Measurements from ENCODE around the gene YY1. TPM values are rescaled to one million over a fixed set of nuclear protein-coding genes. Genes with fewer than 3 reads are reported as not detected.

YY1 gene
- total RNA-seq, 1 donor: 53.1 TPM

DNA sequence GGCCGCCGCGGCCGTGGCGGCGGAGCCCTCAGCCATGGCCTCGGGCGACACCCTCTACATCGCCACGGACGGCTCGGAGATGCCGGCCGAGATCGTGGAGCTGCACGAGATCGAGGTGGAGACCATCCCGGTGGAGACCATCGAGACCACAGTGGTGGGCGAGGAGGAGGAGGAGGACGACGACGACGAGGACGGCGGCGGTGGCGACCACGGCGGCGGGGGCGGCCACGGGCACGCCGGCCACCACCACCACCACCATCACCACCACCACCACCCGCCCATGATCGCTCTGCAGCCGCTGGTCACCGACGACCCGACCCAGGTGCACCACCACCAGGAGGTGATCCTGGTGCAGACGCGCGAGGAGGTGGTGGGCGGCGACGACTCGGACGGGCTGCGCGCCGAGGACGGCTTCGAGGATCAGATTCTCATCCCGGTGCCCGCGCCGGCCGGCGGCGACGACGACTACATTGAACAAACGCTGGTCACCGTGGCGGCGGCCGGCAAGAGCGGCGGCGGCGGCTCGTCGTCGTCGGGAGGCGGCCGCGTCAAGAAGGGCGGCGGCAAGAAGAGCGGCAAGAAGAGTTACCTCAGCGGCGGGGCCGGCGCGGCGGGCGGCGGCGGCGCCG lies 381 bp downstream of the YY1 start:
- no peak for DNase-seq (ENCODE audit: low read depth)
- H3K4me3 ChIP-seq (ENCODE audit: low read depth, low read length): peak overlapping the region; percentile 82
- no peak for TF ChIP-seq CTCF (IDR thresholded peaks at IDR 0.05; ENCODE audit: insufficient read depth, low read depth, low read length)

- peak; percentile 50 for TF ChIP-seq CTCF (IDR thresholded peaks at IDR 0.05; ENCODE audit: insufficient read depth, low read depth, low read length)
- peak overlapping the region; percentile 82 for H3K4me3 ChIP-seq (ENCODE audit: low read depth, low read length)
- peak; percentile 94 for DNase-seq (ENCODE audit: low read depth)
These were observed 1.1 kb downstream of the YY1 start for GRCh38 chr14:100239840-100240667.

GRCh38 chr14:100240668-100241032 lies 1.7 kb downstream of the YY1 start:
- TF ChIP-seq CTCF (IDR thresholded peaks at IDR 0.05; ENCODE audit: insufficient read depth, low read depth, low read length): no peak
- DNase-seq (ENCODE audit: low read depth): no peak

DNA sequence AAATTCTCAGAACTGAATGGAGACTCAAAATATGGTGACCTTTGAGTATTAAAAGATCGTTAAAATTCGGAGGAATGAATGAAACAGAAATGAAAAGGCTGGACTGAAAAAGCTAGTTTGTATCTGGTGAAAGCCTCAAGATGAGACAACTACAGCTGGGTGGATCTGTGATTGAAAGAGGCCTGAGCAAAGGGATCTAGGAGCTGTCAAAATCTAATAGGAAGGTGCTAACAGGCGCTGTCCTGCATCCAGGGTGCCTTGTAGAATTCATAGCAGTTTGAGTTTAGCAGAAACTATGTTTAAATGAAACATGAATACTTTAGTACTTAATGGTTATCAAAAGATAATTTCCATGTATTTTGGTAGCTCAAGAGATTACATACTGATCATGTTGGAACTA lies 2.3 kb downstream of the YY1 start:
- TF ChIP-seq CTCF (IDR thresholded peaks at IDR 0.05; ENCODE audit: insufficient read depth, low read depth, low read length): no peak
- peak; percentile 34 for DNase-seq (ENCODE audit: low read depth)
- H3K4me3 ChIP-seq (ENCODE audit: low read depth, low read length): peak overlapping the region; percentile 66

More at GRCh38 chr14:100240668-100241032, 1.7 kb downstream of the YY1 start:
- peak overlapping the region; percentile 66 for H3K4me3 ChIP-seq (ENCODE audit: low read depth, low read length)

GRCh38 chr14:100243020-100243419 lies 4.1 kb downstream of the YY1 start:
- no peak for DNase-seq (ENCODE audit: low read depth)
- TF ChIP-seq CTCF (IDR thresholded peaks at IDR 0.05; ENCODE audit: insufficient read depth, low read depth, low read length): no peak
- H3K4me3 ChIP-seq (ENCODE audit: low read depth, low read length): no peak overlapping the region

DNA sequence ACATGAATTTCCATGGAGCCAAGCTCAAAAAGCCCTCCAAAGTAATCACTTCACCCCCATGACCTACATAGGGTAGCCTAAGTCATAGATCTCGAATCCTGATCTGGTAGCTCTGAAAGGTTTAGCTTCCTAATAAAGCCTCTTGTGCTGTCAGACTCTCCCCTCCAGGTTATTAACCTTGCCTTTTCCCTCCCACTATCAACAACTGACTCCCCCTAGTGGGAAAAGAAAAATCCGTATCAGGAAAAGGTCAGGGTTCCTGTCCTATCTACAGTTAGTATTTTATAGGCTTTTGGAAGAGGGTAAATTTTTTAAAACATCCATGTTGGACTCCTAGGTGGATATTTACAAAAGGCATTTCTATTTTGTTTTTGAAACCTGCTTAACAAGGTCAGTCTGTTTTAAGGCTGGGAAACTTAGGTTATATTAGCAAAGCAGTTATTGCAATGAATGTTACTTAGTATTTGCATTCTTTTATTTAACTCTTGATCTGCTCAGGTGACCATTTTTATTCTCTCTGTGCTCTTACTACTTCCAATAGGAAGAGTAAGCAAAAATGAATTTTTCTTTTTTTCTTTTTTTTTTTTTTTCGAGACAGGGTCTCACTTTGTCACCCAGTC lies 8.0 kb downstream of the YY1 start:
- TF ChIP-seq CTCF (IDR thresholded peaks at IDR 0.05; ENCODE audit: insufficient read depth, low read depth, low read length): peak; percentile 74

More for the DNA sequence above, 8.0 kb downstream of the YY1 start:
- no peak overlapping the region for H3K4me3 ChIP-seq (ENCODE audit: low read depth, low read length)
- peak; percentile 63 for DNase-seq (ENCODE audit: low read depth)
